ENCODE measurements around the gene ETS2. TPM values are rescaled to one million over a fixed set of nuclear protein-coding genes. Genes with fewer than 3 reads are reported as not detected.
A peak's percentile ranks its signal among the peaks of the same experiment; 100 is the strongest.

Gene ETS2
- total RNA-seq, 2 donors from 2014 or later = 98.4 to 102 TPM

DNA sequence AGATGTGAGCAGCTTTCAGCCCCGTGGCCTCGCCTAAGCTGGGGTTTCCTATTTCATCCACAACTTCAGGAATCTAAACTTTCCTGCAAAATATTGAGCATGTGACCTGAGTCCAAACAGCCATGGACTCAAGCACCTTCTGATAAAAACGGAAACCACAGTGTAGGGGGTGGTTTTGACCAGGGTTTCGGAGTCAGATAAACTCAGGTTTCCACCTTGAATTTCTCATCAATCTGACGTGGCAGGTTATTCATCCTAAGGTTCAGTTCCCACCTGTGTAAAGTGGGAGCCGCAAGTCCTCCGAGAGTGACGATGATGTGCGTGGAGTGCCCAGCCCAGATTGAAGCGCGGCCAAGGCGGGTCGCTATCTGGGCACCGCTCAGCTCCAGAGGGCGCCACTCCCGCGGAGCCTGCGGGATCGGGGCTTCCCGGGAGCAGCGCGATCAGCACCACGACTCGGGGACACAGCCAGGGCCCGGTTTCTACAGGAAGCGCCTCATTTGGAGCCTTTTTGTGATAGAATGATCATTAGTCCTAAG, 871 bp upstream of the ETS2 start:
- Histone ChIP-seq H3K27me3 (ENCODE audit: control insufficient read depth, insufficient read depth, low read length, poor library complexity, severe bottlenecking) (no peaks in the 10 kb centered on the region), H3K36me3 (ENCODE audit: control insufficient read depth, insufficient read depth, low read length) (peaks cover 23% of the 10 kb centered on the region), H3K9me3 (ENCODE audit: control insufficient read depth, low read length) (no peaks in the 10 kb centered on the region), H3K4me3 (ENCODE audit: low read length) (peak overlapping the region; percentile 98), H3K27ac (ENCODE audit: low read depth, low read length) (no peak overlapping the region), H3K4me1 (ENCODE audit: control insufficient read depth, insufficient read depth, low read length) (peaks cover 2% of the 10 kb centered on the region), H3K9ac (ENCODE audit: extremely low read depth, low read length, poor library complexity, severe bottlenecking) (no peak overlapping the region)
- Mint-ChIP-seq H3K9me3 (no peaks in the 10 kb centered on the region), H3K27ac (no peak overlapping the region), H3K4me1 (peaks cover 32% of the 10 kb centered on the region), H3K4me3 (peak overlapping the region; percentile 93), H3K36me3 (ENCODE audit: low read depth) (peaks cover 26% of the 10 kb centered on the region), H3K27me3 (ENCODE audit: insufficient read depth) (peaks cover 4% of the 10 kb centered on the region)
- peak; percentile 68 for TF ChIP-seq CTCF (conservative IDR thresholded peaks at IDR 0.05)
- 16 to 23% methylated on average over 20 to 26 of the region's 26 CpGs for WGBS, 2 experiments (ENCODE audit: insufficient coverage in 1 of 2, insufficient read length in 1 of 2)
- peak; percentile 84 for DNase-seq

DNA sequence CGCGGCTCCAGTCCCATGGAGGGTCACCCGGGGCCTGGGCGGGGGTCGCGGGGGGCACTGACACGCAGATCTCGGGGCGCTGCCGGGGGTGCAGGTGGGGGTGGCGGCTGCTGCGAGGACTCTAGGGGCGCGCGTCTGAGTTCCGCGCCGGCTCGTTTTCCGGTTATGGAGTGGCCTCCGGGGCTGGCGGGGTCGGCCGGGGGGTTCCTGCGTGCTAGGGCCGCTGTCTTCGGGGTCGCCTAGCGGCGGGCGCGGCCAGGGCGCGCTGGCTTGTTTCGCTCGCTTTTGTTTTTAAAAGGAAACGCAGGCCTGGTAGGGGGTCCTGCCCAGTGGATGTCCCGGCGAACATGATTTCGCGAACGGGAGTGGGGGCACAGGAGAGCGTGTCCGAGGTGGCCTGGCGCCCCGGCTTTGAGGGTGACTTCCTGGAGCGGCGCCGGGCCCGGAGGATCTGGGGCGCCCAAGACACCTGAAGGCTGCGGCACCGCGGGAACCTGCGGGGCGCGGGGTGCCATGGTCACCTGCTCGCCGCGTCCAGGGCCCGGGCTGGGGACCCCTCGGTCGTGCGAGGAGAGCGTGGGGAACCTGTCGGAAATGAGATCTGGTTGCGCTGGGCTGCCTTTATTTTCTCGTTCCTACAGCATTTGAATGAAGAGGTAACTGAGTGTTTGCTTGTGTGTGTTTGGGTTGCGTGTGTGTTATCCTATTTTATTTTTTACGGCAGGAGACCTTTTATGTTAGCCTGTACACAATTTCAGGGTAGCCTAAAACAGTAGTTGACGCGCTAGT, 618 bp downstream of the ETS2 start:
- H3K36me3 Mint-ChIP-seq (ENCODE audit: low read depth) = peaks cover 40% of the 10 kb centered on the region
- Histone ChIP-seq H3K27ac (ENCODE audit: low read depth, low read length) (no peak overlapping the region), H3K4me1 (ENCODE audit: control insufficient read depth, insufficient read depth, low read length) (peaks cover 2% of the 10 kb centered on the region), H3K9ac (ENCODE audit: extremely low read depth, low read length, poor library complexity, severe bottlenecking) (peak overlapping the region; percentile 98), H3K9me3 (ENCODE audit: control insufficient read depth, low read length) (no peaks in the 10 kb centered on the region), H3K36me3 (ENCODE audit: control insufficient read depth, insufficient read depth, low read length) (peaks cover 38% of the 10 kb centered on the region), H3K27me3 (ENCODE audit: control insufficient read depth, insufficient read depth, low read length, poor library complexity, severe bottlenecking) (no peaks in the 10 kb centered on the region), H3K4me3 (ENCODE audit: low read length) (peak overlapping the region; percentile 98)
- WGBS, 2 experiments (ENCODE audit: insufficient coverage in 1 of 2, insufficient read length in 1 of 2) = 0 to 1% methylated on average over 14 to 72 of the region's 72 CpGs
- DNase-seq = peak; percentile 68
- peaks cover 4% of the 10 kb centered on the region for H3K27me3 Mint-ChIP-seq (ENCODE audit: insufficient read depth)
- H3K4me1 Mint-ChIP-seq = peaks cover 39% of the 10 kb centered on the region
- H3K27ac Mint-ChIP-seq = peak overlapping the region; percentile 91
- peak; percentile 52 for TF ChIP-seq CTCF (conservative IDR thresholded peaks at IDR 0.05)
- peak overlapping the region; percentile 93 for H3K4me3 Mint-ChIP-seq
- no peaks in the 10 kb centered on the region for H3K9me3 Mint-ChIP-seq

- peaks cover 45% of the 10 kb centered on the region for H3K4me1 Mint-ChIP-seq
- H3K27ac ChIP-seq (ENCODE audit: low read depth, low read length) = no peak overlapping the region
- no peaks in the 10 kb centered on the region for H3K27me3 ChIP-seq (ENCODE audit: control insufficient read depth, insufficient read depth, low read length, poor library complexity, severe bottlenecking)
- peak overlapping the region; percentile 93 for H3K4me3 Mint-ChIP-seq
- H3K27me3 Mint-ChIP-seq (ENCODE audit: insufficient read depth) = peaks cover 4% of the 10 kb centered on the region
- peaks cover 4% of the 10 kb centered on the region for H3K4me1 ChIP-seq (ENCODE audit: control insufficient read depth, insufficient read depth, low read length)
- H3K36me3 ChIP-seq (ENCODE audit: control insufficient read depth, insufficient read depth, low read length) = peaks cover 44% of the 10 kb centered on the region
- TF ChIP-seq CTCF (conservative IDR thresholded peaks at IDR 0.05) = no peak
- H3K27ac Mint-ChIP-seq = peak overlapping the region; percentile 91
- H3K4me3 ChIP-seq (ENCODE audit: low read length) = peak overlapping the region; percentile 98
- peaks cover 46% of the 10 kb centered on the region for H3K36me3 Mint-ChIP-seq (ENCODE audit: low read depth)
- H3K9ac ChIP-seq (ENCODE audit: extremely low read depth, low read length, poor library complexity, severe bottlenecking) = peak overlapping the region; percentile 98
- H3K9me3 ChIP-seq (ENCODE audit: control insufficient read depth, low read length) = no peaks in the 10 kb centered on the region
- H3K9me3 Mint-ChIP-seq = no peaks in the 10 kb centered on the region
- DNase-seq = no peak
- 0 to 5% methylated on average over 3 to 9 of the region's 9 CpGs for WGBS, 2 experiments (ENCODE audit: insufficient coverage in 1 of 2, insufficient read length in 1 of 2)
Measured at GRCh38 chr21:38806942-38807284, 1.2 kb downstream of the ETS2 start.

Measured in endodermal cell (in vitro differentiated cells).